ENCODE results near the gene GLIPR1L1.

GRCh38 chr12:75294336-75294735, 40.1 kb upstream of the GLIPR1L1 start:
- TF ChIP-seq CTCF (IDR thresholded peaks at IDR 0.05; ENCODE audit: poor library complexity, severe bottlenecking) (no peak), MXI1 (conservative IDR thresholded peaks at IDR 0.05; ENCODE audit: poor library complexity, severe bottlenecking) (no peak), SMC3 (conservative IDR thresholded peaks at IDR 0.05; ENCODE audit: poor library complexity) (no peak)
